Measurements from ENCODE around the gene OAT.

DNA sequence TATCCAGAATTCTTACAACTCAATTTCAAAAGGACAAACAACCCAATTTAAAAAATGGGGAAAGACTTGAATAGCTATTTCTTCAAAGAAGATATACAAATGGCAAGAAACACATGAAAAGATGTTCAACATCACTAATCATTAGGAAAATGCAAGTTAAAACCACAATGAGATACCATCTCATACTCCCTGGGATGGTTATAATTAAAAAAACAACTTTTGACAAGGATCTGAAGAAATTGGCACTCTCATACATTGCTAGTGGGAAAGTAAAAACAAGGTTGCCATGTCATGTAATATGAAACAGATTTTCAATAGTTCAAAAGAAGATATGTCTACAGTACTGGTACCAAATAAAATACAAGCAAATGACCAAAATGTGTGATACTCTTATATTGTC, 9.0 kb downstream of the OAT start:
- TF ChIP-seq CTCF (IDR thresholded peaks at IDR 0.05) (no peak), GATA2 (CRISPR knock-in tag; IDR thresholded peaks at IDR 0.05) (peak; percentile 79), POLR2AphosphoS5 (IDR thresholded peaks at IDR 0.05; ENCODE audit: low read depth, low read length) (no peak), RAD21 (IDR thresholded peaks at IDR 0.05; ENCODE audit: low read length) (no peak), RFX5 (IDR thresholded peaks at IDR 0.05; ENCODE audit: low read length) (no peak), MXI1 (IDR thresholded peaks at IDR 0.05; ENCODE audit: low read depth, low read length) (0 out of 2 replicates have a peak, but pooled peaks have one; percentile 20)
- TF ChIP-seq, protein P1, sequence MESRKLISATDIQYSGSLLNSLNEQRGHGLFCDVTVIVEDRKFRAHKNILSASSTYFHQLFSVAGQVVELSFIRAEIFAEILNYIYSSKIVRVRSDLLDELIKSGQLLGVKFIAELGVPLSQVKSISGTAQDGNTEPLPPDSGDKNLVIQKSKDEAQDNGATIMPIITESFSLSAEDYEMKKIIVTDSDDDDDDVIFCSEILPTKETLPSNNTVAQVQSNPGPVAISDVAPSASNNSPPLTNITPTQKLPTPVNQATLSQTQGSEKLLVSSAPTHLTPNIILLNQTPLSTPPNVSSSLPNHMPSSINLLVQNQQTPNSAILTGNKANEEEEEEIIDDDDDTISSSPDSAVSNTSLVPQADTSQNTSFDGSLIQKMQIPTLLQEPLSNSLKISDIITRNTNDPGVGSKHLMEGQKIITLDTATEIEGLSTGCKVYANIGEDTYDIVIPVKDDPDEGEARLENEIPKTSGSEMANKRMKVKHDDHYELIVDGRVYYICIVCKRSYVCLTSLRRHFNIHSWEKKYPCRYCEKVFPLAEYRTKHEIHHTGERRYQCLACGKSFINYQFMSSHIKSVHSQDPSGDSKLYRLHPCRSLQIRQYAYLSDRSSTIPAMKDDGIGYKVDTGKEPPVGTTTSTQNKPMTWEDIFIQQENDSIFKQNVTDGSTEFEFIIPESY (IDR thresholded peaks at IDR 0.05; ENCODE audit: borderline replicate concordance, low read depth) = no peak

Data from SK-N-SH (cell line).